Purkinje cell (primary cell): ENCODE measurements around the gene TUBA8. TPM values are rescaled to one million over a fixed set of nuclear protein-coding genes. Genes with fewer than 3 reads are reported as not detected.

ENCODE experiments used
- polyA plus RNA-seq: library from polyadenylated mRNA; unstranded; fragments of >200 nt; fragmentation: Nextera tagmentation; gene quantifications from 2 replicates; pipeline ENCODE4 v1.2.1, GENCODE V29; 2014

Gene TUBA8
- polyA plus RNA-seq = 56.8 and 71.9 TPM in 2 replicates

DNA sequence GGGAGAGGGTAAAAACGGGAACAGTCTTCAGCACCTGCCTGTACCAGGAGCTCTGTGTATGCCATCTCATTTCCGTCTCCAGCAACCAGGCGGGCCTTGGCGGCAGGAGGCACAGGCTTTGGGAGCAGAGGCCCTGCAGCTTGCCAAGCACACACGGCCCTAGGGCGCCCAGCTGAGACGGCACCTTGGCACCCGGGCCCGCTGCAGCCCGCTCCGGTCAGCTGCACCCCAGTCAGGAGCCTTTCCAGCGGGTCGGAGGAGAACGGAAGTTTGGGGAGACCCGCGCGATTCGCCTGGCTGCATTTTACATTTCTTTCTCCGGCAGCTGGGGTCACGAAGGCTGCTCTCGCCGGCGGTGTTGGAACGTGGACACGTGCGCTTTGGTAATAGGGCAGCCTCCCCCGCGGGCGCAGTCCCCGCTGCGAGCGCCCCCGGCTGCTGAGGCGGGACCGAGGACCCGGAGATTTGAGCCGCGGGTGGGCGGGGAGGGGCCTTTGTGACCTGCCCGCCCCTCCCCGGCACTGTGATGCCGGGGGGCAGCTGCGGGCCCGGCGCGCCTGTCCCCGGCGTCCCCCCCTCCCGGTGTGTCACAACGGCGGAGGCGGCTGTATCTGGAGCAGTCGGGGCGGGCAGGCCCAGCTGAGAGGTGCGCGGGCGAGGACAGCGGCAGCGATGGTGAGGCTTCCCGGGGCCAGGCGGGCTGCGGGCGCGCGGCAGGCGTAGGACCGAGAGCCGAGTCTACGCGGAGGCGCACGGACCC, at the start of gene TUBA8:
TUBA8 (plus strand) TSS at position 616 of the 760 bp plus-strand sequence; CDS start at position 673, 57 bp downstream.

DNA sequence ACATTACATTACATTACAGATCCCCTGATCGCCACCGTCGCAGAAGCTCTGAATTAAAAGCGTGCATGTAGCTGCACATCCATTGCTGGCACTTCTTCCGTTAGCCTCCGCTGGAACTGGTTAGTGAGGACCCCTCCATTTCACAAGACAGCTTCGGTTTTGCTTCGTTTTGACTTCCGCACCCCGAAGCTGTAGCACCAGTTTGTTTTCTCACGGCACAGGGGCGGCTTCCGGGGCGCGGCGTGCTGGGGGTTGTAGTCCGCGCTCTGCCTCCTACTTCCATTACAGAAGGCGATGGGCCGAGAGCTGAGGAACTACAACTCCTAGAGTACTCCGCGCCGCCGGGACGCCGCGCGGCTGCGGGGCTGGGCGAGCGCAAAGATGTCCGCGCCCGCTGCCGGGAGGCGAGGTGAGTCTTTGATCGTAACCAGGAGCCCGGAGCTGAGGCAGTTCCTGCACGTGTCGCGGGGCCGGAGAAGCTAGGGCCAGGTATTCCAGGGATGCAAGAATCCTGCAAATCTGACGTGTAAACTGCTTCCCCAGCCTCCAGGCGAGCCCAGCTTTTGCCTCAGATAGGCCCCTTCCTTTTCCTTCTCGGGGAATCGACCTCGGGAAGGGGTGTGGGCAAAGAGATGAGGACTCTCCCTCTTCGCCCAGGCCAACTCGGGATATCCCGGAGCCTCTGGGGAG, 32.8 kb upstream of the TUBA8 start, which contains the start of gene PEX26:
PEX26 (plus strand) TSS at position 352 of the 690 bp plus-strand sequence. CDS start 387 bp downstream, outside the sequence.

Other genes starting within 250 kb of the TUBA8 start
- 9.4 and 11.9 TPM in 2 replicates for gene MICAL3, start 86.2 kb upstream of the TUBA8 start, polyA plus RNA-seq
- 0.40 and 1.6 TPM in 2 replicates for gene PEX26, start 32.8 kb upstream of the TUBA8 start, polyA plus RNA-seq
- gene USP18, start 39.4 kb downstream of the TUBA8 start, polyA plus RNA-seq = 0.82 TPM in 1 of 2 replicates, not detected in the other